Stimulated activated CD8-positive, alpha-beta memory T cell treated with anti-CD3 and anti-CD28 coated beads, Interleukin-12 subunit alpha, Interleukin-12 subunit beta, amount 100 ng/mL, for 24 hours (primary cell): ENCODE results near the gene COPS8.

Experiments used
- DNase-seq: peaks from one replicate; pipeline ENCODE4 v3.0.0-alpha.2; 2020; ENCODE audit errors: extremely low read depth

Gene COPS8

DNA sequence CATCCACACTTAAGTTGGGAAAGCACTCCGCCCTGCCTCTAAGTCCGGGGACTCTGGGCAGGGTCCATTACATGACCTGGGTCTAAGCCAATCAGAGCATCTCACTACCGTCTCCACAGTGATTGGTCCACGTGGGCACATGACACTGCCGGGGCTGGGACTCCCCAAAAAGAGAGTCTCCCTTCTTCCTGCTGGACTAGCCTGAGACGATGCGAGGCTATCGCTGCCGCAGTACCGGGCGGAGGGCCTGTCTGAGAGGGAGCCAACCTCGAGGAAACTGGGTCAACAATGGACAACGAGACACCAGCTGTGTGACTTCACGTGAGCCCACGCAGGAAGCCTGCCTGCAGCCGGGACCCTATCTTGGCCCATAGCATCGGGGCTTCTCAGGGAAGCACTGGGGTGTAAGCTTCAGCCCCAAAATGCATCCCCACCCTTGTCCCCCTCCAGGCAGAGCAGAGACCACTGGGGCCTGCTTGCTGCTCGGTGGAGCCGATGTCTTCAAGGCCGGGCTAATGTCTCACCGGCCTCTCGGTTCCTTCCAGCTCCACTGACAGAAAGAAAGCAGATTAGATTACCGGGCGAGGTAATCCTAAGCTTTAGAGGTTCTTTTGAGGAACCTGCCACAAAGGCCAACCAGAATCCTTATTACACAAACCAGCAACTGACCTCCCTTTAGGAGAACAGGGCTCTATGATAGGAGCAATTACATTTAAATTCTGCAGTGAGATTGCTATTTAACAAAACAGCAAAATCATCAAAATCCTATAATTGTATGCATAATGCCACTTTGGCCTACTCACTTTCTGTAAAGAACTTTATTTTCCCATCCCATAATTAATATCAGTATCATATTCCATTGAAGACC, 21.3 kb upstream of the COPS8 start:
- DNase-seq = no peak

DNA sequence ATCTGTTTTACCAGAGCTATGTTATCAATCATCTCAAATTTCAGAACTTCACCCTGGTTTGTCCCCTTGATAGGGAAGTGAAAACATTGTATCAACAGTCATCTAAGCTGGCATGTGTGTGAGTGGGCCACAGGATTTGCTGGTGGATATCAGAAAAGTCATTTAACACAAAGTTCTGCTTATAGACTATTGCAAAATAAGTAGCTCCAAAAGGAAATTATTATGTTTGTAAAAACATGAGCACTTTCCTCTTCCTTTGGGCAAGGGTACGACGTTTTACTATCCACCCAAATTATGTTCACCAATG, 20.7 kb upstream of the COPS8 start:
- no peak for DNase-seq

DNA sequence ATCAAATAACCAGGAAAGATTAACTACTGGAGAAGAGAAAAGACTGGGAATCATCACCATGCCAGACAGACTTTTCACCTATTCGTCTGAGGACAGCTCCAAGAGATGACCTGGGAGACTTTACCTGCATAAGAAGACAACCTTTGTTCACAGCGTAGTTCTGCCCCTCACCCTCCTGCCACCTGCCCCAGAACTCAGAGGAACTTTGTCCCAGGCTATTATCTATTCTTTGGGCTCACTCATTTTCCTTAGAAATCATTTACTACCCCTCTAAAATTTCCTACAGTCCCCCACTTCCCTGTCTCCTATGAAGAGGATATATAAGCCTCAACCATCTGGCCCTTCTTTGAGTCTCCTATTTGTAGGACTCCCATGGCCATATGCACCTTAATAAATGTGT, 19.3 kb upstream of the COPS8 start:
- no peak for DNase-seq

DNA sequence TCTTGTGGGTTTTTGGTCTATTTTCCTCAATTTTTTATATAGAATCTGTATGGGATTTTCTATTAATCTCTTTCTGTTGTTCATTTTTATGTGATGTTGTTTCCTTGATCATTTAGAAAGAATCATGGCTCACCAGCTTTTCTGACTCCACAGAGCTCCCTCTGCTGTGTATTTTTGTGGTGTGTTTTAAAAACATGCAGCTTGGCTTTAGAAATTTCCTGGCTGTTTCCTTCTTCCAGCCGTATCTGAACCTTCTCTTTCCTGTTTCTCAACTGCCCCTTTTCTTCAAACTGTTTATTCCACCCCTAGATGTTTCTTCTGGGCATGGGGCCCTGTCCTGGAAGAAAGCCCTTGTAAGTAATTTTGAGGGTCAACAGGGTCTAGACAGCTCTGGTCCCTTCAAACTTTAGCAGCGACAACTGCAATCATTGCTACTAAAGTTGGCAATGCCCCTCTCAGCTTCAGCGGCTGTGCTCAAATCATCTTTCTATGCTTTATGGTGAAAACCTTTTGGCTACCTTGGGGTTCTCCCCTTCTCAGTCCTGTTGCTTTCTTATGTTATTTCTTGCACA, 17.6 kb upstream of the COPS8 start:
- no peak for DNase-seq

DNA sequence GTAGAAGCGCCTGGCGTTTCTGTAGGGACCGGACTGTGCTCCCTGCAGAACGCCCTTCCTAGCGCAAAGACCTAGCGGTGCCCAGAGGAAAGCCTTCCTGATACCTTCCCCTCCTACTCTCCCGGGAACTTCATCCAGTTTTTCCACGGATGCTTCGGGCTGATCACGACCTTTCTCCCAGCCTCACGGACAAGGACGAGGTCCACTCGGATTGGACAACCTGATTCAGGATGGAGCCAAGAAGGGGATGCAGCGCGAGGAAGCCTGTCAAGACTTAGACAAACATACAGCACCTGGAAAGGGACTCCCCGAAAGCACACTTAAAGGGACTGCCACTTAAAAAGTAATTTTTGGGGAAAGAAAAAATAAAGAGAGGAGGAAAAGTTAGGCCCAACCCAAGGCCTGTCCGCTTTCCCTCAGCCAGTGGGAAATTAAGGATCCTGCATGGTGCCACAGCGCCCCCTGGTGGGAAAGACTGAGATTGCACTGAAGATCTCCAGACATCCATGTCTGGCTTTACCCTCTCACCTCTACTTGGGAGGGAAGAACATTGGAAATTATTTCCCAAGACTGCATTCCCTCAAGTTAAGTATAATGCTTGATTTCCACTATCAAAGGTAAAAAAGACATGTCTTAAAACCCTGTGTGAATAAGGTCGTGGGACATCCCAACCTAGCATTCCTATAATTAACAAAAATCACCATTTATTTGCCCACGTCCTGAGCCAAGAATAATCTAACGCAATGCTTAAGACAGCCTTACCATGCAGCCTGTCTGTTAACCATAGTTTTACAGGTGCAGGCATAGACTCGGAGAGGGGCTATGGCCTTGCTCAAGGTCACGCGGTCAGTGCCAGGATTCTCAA, 13.4 kb upstream of the COPS8 start:
- peak; percentile 40 for DNase-seq

DNA sequence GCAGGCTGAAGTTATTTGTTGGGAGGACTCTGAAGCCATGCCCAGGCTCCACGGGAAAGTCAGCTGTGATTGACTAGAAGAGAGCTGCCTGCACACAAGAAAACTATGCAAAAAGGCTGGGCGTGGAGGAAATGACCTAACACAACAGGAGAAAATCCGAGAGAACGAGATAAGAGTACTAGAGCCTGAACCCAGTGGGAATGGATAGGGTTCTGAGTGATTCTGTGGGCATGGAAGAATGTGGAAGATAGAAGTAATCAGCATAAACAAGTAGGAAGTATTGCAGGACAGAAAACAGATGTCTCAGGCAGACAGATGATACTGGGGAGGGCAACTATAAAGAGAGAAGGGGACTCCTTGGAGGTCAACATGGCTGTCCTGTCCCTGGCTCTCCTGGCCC, 12.1 kb upstream of the COPS8 start:
- DNase-seq = no peak

DNA sequence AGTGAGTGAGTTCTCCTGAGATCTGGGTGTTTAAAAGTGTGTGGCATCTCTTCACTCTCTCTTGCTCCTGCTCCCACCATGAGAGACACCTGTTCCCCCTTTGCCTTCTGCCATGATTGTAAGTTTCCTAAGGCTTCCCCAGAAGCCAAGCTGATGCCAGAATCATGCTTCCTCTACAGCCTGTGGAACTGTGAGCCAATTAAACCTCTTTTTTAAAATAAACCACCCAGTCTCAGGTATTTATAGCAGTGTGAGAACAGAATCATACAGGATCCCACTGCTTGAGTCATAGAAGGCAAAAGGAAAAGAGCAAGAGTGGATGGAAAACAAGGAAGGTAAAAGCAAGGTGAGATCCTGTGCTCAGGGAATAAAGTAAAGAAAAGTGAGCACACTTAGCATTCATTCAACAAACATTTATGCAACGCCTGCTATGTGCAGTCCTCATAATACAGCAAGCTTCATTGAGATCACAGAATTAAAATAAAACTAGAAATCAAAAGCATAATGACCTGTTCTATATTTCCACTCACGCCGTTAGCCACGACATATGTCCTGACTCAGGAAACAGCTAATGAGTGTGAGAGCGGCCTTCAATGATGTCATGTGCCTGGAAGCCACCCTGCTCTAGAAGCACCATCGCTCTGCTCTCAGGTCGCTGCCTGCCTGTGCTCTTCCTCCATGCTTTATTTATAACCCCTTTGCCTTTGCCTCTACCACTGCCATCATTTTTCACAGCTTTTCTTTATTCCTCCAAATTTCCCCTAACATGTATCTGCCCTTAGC, 11.3 kb upstream of the COPS8 start:
- DNase-seq = no peak

DNA sequence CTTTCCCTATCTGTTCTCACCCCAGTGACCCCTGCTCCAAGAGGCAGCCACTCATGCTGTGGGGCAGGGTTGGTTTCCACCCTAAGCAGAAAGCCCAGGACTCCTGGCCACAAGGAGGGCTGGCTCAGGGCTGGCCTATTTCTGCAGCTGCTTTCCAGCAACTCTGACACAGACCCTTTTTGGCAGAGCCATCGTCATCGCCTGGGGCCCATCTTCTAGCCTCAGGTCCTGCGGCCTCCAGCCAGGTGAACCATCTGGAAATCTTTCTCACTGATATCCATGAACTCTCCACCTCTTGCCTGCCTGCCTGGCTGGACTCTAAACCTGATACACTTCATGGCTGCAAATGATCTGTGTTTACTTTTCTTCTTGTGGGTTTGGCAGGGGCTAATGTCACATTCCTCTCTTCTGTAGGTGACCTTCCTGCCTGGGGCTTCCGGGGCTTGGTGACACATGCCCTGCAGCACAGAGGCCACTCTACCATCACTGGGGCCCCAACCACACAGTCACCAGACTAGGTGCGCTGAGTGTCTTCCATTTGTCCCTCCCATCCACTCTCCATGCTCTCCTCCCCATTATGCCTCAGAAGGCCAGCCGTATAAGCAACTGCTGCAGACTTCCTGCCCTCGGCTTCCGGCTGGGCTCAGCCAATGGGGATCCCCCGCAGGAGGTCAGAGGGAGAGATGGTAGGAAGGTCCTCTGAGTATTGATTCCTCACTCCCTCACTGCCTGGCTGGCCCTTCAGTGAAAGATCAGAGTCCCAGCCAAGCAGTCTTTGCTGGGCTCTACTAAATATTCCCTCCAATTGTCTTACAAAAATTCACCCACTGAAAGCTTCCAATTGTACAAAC, 9.7 kb upstream of the COPS8 start:
- no peak for DNase-seq

DNA sequence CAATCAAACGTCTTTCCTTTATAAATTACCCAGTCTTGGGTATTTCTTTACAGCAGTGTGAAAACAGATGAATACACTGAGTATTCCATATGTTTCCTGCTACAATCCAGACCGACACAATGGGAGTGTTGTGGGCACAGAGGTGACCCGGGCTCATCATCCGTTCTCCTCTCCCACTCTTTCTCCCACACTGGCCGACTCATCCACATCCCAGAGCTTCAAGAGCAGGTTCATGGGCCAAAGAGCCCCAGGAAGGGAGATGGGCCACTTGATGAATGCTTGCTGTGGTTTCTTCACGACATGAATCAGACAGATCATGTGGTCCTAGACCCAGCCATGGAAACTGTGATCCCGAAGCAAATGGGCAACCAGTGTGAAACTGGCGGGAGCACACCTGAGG, 4.1 kb upstream of the COPS8 start:
- DNase-seq = no peak

DNA sequence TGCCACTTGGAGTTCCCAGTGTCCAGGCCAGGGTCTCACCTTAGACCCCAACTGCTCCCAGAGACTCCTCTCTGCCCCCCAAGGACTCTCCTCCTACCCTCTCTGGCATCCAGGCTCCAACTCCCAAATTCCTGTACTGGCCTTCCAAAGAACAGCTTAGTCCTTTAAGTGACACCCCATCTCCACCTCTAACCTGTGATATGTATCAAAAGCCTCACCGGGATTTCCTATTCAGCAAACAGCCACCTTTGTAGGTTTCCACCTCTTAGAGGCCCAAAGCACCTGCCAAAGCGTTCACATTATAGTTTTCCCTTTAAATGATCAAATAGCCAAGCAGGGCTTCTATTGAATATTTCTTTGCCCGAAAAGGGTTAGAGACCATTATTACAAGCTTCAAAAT, 2.7 kb upstream of the COPS8 start:
- no peak for DNase-seq

DNA sequence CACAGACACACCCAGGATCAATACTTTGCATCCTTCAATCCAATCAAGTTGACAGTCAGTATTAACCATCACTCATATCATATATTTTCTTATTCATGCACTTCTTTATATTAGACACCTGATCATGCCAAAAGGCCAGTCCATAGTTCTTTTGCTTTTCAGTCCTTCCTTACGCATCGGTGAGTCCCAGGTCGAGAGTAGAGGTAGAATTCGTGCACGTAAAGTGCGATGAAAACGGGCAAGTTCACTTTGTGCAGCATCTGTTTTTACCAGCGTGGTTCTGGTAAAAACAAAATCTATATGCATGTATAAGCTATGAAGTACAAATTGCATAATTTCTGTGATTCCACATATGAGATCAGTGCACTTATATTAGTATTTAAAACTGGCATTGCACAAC, 1.2 kb upstream of the COPS8 start:
- no peak for DNase-seq

DNA sequence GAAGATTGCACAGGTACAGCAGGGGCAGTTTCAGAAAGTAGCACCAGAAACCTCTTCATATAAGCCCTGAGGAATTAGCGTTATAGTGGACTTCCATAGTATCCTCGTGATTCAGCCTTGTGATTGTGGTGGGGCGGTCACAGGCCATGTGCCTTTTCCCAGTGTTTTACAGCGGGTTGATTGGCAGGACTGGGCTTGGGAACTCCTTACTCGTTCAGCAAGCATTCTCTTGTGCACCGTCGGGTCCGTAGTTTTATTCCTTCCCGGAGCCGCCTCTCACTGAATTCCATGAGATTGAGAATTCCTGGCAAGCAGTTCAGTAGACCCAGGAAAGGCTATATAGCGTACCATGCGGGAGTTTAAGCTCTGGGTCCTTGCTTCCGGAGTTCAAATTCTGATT, 5.2 kb downstream of the COPS8 start:
- no peak for DNase-seq

DNA sequence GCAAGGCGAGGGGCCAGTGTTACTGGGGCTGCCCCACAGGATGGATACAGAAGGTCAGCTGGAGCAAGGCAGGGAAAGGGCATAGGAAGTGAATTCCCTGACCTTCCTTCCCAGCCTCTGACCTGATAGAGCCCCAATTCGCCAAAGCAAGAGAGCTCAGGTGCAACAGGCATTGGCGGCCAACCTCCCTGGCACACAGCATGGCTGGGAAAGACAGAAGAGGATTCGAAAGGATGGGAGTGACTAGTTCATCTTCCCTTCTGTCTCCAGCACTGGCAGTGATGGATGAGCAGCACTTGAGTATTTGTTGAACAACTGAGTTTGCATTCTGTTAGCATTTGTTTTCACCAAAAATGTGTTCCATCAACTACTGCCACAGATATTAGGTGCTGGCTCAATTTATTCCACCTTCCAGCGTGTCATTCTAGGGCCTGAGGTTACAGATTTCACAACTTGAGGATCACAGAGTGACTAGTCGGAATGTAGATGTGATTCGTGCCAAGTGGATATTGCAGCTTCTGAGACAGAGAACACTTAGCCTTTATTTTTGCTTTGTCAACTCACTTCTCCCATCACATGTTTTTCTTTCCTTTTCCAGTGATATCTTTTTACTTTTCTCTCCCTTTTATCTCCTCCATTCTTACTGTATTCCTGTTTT, 6.2 kb downstream of the COPS8 start:
- no peak for DNase-seq

DNA sequence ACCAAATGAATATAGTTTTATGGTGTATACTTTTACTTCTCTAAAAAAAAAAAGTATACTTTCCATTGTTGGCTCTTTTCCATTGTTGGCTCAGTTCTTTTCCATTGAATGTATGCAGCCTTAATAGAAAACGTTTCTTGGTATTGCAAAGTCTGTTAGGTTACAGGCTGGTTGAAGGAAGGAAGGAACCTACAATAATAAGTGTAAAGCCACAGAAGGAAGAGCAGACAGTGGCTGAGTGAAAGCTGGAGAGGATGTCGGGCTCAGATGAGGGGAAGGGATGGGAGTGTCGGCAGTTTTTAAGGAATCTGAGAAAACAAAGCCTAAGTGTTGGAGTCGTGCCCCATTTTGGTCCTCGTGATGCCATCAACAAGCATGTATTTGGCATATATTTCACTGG, 6.8 kb downstream of the COPS8 start:
- no peak for DNase-seq

DNA sequence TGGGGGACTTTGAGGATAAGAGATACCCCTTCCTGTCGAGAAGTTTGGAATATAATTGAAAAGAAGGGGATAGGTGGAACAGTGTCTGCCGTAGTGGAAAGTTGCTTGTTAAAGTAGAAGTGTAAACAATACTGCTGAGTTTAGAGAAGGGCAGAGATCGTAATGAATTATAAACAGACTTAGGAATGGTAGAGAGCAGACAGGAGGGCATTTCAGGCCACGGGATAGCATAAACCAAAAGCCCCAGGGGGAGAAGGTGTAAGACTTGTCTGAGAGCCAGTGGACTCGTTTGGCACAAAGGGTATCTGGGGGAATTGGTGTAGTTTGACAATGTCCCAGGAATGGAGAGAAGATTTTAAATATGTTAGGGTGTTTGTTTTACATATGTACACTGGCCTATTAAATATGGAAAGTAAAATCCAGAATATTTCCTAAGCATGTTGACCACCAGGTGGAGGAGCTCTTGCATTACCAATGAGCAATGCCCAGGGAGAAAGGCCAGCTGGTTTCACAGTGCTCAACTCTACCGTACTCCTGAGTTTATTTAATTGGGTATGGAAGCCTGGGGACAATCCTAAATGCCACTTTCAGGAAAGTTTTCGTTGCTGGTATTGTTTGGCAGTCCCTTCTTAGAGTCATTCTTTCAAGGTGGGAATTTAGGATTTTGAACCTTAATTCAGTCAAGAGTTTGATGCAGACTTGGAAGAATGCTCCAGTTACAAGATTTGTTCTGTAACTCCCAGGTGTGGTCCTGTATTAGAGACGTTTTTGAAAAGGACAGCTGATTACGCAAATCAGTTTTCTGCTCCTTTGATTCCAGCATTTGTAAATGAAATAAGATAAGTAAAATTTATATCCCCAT, 7.5 kb downstream of the COPS8 start:
- no peak for DNase-seq

DNA sequence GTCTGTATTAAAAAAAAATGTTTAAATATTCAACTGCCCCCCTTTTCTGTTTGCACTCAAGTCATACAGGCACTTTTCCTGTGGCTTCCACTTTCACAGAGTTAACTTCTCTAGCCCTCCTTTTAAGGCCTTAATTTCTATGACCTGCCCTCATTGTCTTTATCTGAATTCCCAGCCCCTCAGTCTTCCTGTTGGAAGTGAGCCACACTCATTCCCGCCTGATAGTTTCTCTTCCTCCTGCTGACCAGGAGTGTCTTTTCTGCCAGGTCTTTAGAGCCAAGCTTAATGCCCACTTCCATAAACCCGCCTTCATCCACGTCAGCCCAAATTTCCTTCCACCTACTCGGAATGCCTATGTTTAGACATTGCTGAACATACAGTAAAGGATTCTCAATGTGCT, 10.5 kb downstream of the COPS8 start:
- DNase-seq = no peak

DNA sequence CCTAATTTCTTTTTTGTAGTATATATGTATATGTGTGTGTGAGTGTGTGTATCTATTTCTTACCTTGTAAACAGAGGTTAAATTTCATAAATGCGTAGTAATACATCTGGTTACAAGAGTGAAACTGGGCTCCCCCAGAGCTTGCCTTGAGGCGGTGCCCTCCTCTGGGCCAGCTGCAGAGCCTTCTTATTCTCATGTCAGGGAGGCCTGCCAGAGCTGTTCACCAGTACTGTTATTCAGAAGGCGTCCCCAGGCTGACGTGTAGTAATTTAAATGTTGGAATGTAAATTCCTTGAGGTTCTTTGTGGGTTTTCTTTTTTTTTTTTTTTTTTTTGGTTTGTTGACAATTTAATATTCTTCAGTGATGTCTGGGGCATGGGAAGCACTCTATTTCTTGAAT, 11.2 kb downstream of the COPS8 start:
- DNase-seq = no peak

DNA sequence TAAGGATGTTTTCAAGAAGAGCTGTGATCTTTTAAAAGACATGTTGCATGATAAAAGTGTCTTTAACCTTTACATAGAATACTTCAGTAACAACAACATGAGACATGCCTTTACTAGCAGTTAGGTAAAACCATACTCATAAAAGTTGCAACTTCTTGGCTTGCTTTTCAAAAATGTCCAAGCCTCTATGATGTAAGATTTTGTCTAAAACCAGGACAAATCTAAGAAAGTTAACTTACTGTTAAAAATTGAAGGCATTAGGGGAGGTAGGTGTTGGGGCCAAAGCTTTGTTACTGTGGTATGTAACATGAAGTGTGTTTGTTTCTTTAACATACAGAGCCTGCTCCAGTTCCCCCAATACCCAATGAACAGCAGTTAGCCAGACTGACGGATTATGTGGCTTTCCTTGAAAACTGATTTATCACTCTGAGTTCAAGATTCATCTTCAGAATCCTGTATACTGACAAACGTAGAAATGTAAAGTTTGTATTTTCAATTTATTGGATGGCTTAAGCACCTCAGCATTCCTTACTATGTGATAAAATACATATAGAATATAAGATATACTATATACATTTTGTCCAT, 11.7 kb downstream of the COPS8 start:
- DNase-seq = no peak
